Measurements from ENCODE around the gene SLC24A4. TPM values are rescaled to one million over a fixed set of nuclear protein-coding genes. Genes with fewer than 3 reads are reported as not detected.

Gene SLC24A4
- total RNA-seq, 2 experiments from 2014 or later, result not detected

DNA sequence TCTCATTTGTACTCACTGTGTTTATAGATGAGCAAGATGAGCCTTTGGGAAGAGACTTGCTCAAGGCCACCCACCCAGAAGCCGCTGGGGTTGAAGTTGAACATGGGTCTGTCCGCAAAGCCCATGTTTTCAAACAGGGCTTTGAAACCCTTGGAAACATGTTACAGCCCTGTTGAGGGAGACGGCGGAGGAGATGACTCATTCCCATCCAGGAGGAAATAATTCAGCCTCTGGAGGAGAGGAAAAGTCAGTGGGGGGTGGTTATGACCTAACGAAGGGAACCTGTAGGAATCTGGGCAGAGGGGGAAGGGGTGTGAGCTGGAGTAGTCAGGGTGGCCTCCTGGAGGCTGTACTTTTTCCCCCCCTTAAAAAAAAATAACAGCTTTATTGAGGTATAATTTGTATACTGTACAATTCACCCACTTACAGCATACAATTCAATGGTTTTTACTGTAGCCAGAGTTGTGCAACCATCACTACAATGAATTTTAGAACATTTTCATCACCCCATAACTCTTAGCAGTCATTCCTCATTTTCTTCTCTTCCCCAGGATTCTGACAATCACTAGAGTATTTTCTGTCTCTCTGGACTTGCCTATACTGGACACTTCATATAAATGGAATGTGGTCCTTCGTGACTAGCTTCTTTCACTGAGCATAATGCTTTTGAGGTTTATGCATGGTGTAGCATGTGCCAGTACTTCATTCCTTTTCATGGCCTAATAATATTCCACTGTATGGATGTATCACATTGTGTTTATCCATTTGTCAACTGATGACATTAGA lies 188.7 kb downstream of the SLC24A4 start:
- Mint-ChIP-seq H3K27ac (no peak overlapping the region), H3K27me3 (peaks cover 20% of the 10 kb centered on the region), H3K9me3 (no peaks in the 10 kb centered on the region), H3K4me1 (peaks cover 21% of the 10 kb centered on the region), H3K4me3 (no peak overlapping the region), H3K36me3 (ENCODE audit: low read depth) (no peaks in the 10 kb centered on the region)
- ChIA-PET POLR2A (no interaction called here), CTCF (no interaction called here)
- DNase-seq, result no peak

DNA sequence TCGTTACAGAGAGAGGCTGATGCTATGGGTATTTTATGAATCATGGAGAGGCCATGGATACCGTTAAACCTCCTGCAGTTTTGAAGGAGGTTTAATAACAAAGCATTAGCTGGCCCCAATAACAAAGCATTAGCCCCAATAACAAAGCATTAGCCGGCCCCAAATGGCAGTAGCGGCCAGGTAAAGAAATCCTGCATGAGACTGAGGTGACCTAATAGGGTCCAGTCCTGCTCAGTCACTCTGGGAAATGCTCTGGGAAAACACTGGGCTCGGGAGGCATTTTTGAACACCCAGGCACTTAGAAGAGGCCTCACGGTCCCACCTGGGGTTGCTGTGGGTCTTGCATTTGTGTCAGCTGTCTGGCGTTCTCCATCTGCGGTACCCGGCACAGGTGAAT lies 189.8 kb downstream of the SLC24A4 start:
- ChIA-PET CTCF (no interaction called here), POLR2A (no interaction called here)
- Mint-ChIP-seq H3K27ac (peak overlapping the region; percentile 16), H3K4me1 (peaks cover 21% of the 10 kb centered on the region), H3K9me3 (no peaks in the 10 kb centered on the region), H3K4me3 (peak overlapping the region; percentile 49), H3K27me3 (peaks cover 24% of the 10 kb centered on the region), H3K36me3 (ENCODE audit: low read depth) (no peaks in the 10 kb centered on the region)
- no peak for DNase-seq

DNA sequence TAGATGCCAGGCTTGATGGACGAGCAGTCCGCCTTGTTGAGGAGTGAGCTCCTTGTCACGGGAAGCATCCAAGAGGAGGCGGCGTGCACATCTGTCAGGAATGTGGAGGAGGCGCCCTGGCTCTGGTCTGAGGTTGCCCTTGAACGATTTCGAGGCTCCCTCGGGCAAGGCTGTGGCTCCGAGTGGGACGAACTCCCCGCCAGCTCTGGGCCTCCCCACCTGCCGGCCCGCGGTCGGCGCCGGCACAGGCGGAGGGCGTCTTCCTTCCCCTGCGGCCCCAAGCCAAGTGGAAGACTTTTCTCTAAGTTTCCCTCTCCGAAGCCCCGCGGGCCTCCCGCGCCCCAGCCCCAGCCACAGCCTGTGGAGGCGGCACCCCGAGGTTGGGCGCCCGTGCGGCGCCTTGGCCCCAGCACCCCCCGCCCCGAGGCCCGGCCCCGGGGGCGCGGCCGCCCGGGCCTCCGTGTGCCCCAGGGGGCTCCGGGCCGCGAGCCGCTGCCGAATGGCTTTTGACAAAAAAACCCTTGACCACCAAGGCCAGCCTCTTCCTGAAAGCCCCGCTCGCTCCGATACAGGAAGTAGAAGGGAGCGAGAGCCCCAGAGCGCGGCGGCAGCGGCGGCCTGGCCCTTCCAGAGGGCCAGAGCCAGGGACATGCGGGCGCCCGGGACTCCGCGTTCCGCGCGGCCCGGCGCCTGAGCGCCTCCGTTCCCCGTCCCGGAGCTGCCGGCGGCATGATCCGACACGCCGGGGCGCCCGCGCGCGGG lies 190.4 kb downstream of the SLC24A4 start, which contains the start of gene RIN3:
Gene RIN3, plus strand, starts transcription at position 578 of the 762 bp plus-strand sequence. Its CDS starts 152 bp downstream, at position 730.
- POLR2A ChIA-PET, result no interaction called here
- CTCF ChIA-PET, result no interaction called here

DNA sequence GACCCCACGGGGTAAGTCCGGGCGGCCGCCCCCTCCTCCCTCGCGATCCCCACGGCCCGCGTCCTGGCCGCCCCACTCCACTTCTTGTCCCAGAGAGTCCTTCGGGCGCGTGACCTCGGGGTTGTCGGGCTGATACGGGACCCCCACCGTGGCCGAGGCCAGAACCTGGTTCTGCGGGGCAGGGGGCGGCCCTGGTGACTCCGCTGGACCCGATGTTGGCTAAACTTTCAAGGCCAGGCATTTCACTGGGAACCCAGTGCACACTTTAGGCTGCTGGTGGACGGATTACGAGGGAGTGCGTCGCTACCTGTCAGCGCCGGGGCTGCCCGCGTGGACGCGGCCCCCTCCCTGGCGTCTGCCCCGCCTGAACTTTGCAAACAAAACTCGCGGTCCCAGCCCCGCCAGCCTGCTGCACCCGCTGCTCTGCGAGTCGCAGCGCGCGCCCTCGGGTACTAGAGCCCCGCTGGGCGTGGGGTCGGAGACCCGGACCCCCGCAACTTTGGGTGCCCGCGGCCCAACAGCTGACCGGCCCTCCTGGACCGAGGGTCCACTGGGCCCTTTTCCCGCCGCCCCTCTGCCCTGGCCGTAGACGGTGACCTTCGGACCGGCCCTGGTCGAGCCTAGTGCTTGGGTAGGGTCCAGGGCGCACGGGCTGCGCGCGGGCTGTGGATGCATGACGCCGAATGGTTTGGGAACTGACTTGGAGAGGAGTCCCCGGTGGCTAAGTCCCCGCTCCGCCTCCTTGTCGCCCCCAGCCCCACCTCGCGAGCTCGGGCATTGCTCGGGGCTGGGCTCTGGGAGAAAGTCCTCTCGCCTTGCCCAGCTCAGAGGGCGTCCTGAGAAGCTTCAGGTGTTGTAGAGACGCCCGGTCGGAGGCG lies 191.2 kb downstream of the SLC24A4 start:
- Mint-ChIP-seq H3K4me3 (peak overlapping the region; percentile 67), H3K36me3 (ENCODE audit: low read depth) (no peaks in the 10 kb centered on the region), H3K4me1 (peaks cover 32% of the 10 kb centered on the region), H3K27me3 (peaks cover 15% of the 10 kb centered on the region), H3K27ac (peak overlapping the region; percentile 68), H3K9me3 (no peaks in the 10 kb centered on the region)
- DNase-seq, result no peak
- CTCF ChIA-PET, result interaction anchor here (0.5 to 1.6 kb wide), 2 partner anchors 10 to 155 kb away, joined by 3 to 4 read pairs; no protein-coding TSS in a partner anchor
- POLR2A ChIA-PET, result no interaction called here

More for the DNA sequence above, 190.4 kb downstream of the SLC24A4 start, which contains the start of gene RIN3:
- Mint-ChIP-seq H3K4me3 (peak within 1 kb of the TSS; percentile 67), H3K4me1 (peaks cover 24% of the 10 kb centered on the region), H3K36me3 (ENCODE audit: low read depth) (no peaks in the 10 kb centered on the region), H3K27me3 (peaks cover 19% of the 10 kb centered on the region), H3K9me3 (no peaks in the 10 kb centered on the region), H3K27ac (peak within 1 kb of the TSS; percentile 68)
- peak; percentile 44 for DNase-seq

DNA sequence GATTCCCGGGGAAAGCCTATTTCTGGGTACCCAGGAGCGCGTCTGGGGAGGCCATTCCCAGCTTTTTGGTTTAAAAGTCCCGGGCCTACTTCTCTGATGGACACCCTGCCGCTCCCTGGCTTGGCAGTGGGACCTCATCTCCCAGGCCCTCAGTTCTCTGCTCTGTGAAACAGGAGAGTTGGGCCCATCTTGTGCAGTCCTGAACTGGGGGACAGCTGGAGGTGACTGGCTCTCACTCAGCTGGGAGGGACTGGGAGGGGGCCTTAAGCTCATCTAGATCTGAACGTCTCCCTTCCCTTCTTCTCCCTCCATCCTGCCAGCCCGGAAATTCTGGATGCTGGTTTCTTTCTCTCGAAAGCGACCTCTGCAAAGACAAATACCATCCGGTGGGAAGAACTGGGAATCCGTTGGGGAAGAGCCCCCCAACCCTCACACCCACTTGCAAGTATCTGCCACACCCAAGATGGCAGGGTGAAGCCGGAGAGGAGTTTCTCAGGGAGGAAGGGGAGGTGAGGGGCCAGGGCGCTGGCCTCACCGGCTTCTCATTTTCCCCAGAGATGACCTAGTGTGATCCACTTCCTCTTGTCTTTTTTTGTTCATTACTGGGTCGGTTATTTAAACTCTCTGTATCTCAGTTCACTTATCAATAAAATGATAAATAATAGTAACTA lies 192.0 kb downstream of the SLC24A4 start:
- DNase-seq, result no peak
- Mint-ChIP-seq H3K4me1 (peaks cover 38% of the 10 kb centered on the region), H3K27me3 (peaks cover 10% of the 10 kb centered on the region), H3K4me3 (peak overlapping the region; percentile 67), H3K9me3 (no peaks in the 10 kb centered on the region), H3K36me3 (ENCODE audit: low read depth) (no peaks in the 10 kb centered on the region), H3K27ac (peak overlapping the region; percentile 4)
- ChIA-PET POLR2A (no interaction called here), CTCF (interaction anchor here (0.5 to 1.6 kb wide), 2 partner anchors 9 to 155 kb away, joined by 3 to 4 read pairs; no protein-coding TSS in a partner anchor)

DNA sequence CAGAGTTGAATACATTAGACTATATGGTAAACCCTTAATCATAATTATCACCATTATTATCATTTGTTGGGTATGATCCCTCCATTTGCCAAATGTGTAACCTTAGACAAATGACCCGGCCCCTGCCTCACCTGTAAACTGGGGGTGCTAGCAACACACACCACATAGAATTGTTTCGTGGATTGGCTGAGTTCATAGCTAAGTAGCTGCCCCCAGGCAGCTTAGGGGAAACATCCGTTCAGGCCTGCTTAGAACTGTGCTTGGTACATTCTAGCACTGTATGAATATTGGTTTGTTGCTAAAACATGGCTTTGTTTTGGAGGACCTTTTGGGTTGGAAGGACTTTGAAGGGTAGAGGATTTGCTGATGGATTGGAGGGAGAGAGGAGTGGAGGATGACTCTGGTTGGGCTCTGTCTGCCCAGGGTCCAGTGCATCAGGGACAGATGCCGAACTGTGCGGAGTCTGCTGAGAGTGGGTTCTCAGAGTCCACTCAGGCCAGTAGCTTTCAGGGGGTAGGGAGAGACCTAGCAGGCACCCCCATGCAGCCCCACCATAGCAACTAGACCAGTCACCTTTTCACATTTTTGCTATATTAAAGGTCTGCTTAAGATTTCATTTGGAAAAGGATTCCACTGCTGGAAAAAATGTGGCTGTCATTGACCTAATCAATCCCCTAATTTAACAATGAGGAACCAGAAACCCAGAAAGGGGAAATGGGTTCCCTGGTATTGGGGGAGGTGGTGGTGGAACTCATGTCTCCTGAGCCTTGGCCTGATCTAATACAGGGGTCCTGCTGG lies 192.8 kb downstream of the SLC24A4 start:
- DNase-seq, result no peak
- POLR2A ChIA-PET, result no interaction called here
- peaks cover 38% of the 10 kb centered on the region for H3K4me1 Mint-ChIP-seq

DNA sequence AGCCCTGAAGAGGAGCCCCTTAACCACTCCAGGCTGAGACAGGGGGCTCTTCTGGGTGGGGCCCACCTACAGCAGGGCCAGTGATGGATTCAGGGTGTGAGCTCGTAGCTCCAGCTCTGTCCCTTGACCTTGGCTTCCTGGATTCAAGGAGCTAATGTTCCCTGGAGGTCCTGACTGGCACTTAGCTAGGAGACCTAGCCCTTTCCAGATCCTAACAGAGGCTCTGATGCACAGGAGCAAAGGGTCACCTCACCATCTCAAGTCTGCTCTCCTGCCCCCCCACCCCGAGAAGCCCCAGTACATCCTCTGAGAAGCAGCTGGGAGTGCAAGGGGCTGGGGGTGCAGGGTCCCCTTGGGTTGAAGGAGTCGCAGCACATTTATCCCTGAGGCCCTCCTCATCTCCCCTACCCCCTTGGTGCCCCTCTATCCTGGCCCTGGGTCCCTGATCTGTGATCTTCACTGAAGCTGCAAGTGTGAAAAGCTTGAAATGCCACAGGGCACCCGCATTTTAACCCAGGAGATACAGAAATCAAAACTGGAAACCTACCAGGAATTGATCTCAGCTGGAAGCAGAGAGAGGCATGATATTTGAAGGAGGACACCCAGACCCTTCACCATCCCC lies 193.5 kb downstream of the SLC24A4 start:
- ChIA-PET CTCF (interaction anchor here (0.6 kb wide), 1 partner anchor 379 kb away, joined by 3 read pairs; no protein-coding TSS in a partner anchor), POLR2A (no interaction called here)
- peaks cover 38% of the 10 kb centered on the region for H3K4me1 Mint-ChIP-seq
- no peak for DNase-seq
- H3K27me3 Mint-ChIP-seq, result peaks cover 10% of the 10 kb centered on the region
- H3K9me3 Mint-ChIP-seq, result no peaks in the 10 kb centered on the region
- H3K4me3 Mint-ChIP-seq, result no peak overlapping the region
- no peak overlapping the region for H3K27ac Mint-ChIP-seq
- peaks cover 2% of the 10 kb centered on the region for H3K36me3 Mint-ChIP-seq (ENCODE audit: low read depth)

More for the DNA sequence above, 192.8 kb downstream of the SLC24A4 start:
- Mint-ChIP-seq H3K36me3 (ENCODE audit: low read depth) (no peaks in the 10 kb centered on the region), H3K4me3 (peak overlapping the region; percentile 30), H3K27me3 (peaks cover 10% of the 10 kb centered on the region), H3K27ac (no peak overlapping the region), H3K9me3 (no peaks in the 10 kb centered on the region)
- CTCF ChIA-PET, result interaction anchor here (1.6 kb wide), 1 partner anchor 8 kb away, joined by 3 read pairs; no protein-coding TSS in a partner anchor

DNA sequence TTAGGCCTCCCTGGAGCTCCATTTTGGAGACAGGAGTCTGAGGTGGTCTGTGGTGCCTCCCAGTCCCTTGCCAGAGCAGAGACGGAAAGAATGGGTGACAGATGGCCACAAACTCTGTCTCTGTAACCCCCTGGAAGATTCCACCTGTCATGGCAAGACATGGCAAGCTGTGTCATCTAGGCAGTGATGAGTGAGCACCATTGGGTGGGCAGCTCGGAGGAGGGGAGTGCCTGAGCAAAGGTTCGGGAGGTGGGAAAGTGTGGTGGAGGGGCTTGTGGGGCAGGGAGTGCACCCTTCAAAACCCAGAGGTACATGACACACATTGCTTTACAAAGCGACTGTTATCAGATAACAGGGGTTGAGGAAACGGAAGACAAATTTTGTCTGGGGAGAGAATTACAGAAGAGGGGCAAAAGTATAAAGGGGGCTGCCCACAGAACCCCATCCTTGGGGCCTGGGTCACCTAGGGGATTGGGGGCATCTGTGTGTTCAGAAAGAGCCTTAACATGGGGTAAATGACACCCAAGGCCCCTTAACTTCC lies 194.1 kb downstream of the SLC24A4 start:
- Mint-ChIP-seq H3K27ac (no peak overlapping the region), H3K36me3 (ENCODE audit: low read depth) (peaks cover 3% of the 10 kb centered on the region), H3K9me3 (no peaks in the 10 kb centered on the region), H3K4me3 (no peak overlapping the region), H3K4me1 (peaks cover 38% of the 10 kb centered on the region), H3K27me3 (peaks cover 10% of the 10 kb centered on the region)
- DNase-seq, result no peak
- CTCF ChIA-PET, result interaction anchor here (0.6 to 1.3 kb wide), 4 partner anchors 12 to 380 kb away, joined by 3 read pairs; no protein-coding TSS in a partner anchor
- POLR2A ChIA-PET, result no interaction called here

DNA sequence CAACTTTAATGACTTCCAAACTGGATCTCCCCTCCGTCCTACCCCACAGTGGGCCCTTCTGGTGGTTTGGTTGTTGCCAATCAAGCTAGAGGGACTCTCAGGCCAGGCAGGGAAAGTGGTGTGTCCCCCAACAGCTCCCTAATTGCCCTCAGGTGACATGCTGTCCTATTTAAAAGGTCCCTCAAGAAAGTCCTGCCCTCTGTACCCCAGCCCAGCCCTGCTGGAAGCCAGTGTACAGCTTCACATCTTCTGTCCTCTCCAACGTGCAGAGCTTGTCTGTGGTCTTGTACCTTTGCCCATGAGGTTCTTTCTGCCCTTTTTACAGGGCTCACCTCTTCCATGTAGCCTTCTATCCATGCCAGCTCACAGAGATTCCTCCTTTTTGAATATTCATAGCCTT lies 194.8 kb downstream of the SLC24A4 start:
- peaks cover 37% of the 10 kb centered on the region for H3K4me1 Mint-ChIP-seq
- H3K9me3 Mint-ChIP-seq, result no peaks in the 10 kb centered on the region
- ChIA-PET POLR2A (no interaction called here), CTCF (interaction anchor here (0.6 to 1.3 kb wide), 4 partner anchors 11 to 312 kb away, joined by 3 read pairs; no protein-coding TSS in a partner anchor)
- no peak for DNase-seq
- H3K27ac Mint-ChIP-seq, result no peak overlapping the region
- peaks cover 10% of the 10 kb centered on the region for H3K27me3 Mint-ChIP-seq
- H3K4me3 Mint-ChIP-seq, result no peak overlapping the region
- peaks cover 3% of the 10 kb centered on the region for H3K36me3 Mint-ChIP-seq (ENCODE audit: low read depth)

DNA sequence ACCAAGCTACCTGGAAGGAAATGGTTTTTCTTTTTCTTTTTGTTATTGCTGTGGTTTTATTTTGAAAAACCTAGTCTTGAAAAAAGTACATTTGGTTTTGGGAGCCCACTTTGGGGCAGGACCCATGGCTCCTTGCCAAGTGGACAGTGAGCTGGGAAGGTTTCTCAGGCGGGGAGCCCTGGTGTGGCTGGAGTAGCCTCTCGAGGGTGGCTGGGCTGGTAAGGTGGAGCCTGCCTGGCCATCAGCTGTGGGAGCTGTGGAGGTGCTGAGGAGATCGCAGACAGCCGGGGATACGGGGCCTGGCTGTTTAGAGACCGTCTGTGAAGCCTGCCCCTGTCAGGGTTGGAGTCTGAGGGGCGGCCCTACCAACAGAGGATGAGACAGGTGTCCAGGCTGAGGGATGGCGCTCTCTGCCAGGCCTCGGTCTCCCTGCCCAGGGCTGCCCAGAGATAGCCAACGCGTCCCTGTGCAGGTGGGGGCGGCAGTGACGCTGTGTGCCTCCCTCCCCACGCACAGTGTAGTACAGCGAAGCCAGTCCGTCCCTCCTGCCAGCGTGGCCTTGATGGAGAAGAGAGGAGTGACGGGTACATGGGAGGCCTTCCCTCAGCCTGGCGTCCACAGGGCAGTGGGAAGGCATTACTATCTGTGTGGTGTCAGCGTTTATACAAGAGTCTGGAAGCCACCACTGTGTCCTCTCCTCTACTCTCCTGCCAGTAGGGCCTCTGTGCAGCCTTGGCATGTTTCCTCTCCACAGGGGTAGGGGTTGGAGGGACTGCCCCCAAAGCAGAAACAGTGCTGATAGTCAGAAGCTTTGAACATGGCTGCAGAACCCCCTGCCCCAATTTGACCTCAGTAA lies 196.5 kb downstream of the SLC24A4 start:
- Mint-ChIP-seq H3K4me3 (no peak overlapping the region), H3K27me3 (peaks cover 10% of the 10 kb centered on the region), H3K9me3 (no peaks in the 10 kb centered on the region), H3K27ac (peak overlapping the region; percentile 38), H3K4me1 (peaks cover 37% of the 10 kb centered on the region), H3K36me3 (ENCODE audit: low read depth) (peaks cover 3% of the 10 kb centered on the region)
- no peak for DNase-seq
- ChIA-PET CTCF (interaction anchor here (0.8 to 1.2 kb wide), 4 partner anchors 11 to 168 kb away, joined by 3 read pairs; no protein-coding TSS in a partner anchor), POLR2A (no interaction called here)

Measured in activated CD4-positive, alpha-beta T cell treated with anti-CD3 and anti-CD28 coated beads, Interleukin-2, amount 10 ng/mL, durations not matched to agents 7 days and 5 days (primary cell).